Measurements from ENCODE around the gene PPME1.

DNA sequence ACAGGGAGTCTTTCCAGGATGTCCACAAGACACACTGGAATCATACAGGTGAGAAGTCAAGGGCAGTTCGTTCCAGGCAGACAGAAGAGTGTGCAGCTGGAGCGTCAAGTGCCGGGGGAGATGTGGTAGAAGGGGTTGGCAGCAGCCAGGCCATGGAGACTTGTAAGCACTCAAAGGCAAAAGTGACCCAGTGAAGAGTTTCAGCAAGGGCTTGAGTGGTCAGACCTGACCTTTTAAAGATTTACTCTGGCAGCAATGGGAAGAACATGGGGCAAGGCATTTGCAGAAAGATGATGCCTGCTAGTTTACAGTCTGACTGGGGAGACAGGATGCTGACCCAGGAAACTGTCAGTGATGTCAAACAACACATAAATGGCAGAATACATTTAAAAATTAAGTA, 111.3 kb downstream of the PPME1 start:
- TF ChIP-seq POLR2AphosphoS5 (IDR thresholded peaks at IDR 0.05; ENCODE audit: low read depth, low read length) (no peak), POLR2A (IDR thresholded peaks at IDR 0.05; ENCODE audit: low read depth, low read length) (no peak)
